ENCODE results near the gene TBC1D7. TPM values are rescaled to one million over a fixed set of nuclear protein-coding genes. Genes with fewer than 3 reads are reported as not detected.

Gene TBC1D7
- polyA plus RNA-seq, 1 of the 3 experiments (the other 2 are of a cell fraction), result 25.2 TPM

GRCh38 chr6:13315896-13316295 lies 12.4 kb downstream of the TBC1D7 start:
- no peak overlapping the region for H3K4me2 ChIP-seq
- no peaks in the 10 kb centered on the region for H3K27me3 ChIP-seq (ENCODE audit: insufficient read depth)
- H3K27ac ChIP-seq (ENCODE audit: low read depth in 2 of 2, low read length in 1 of 2), result no peak overlapping the region
- no peaks in the 10 kb centered on the region; the same call in 1 of the 2 replicates for H3K79me2 ChIP-seq (ENCODE audit: insufficient read depth)
- TF ChIP-seq MXI1 (IDR thresholded peaks at IDR 0.05; ENCODE audit: low read depth, low read length) (no peak), FOXJ3 (CRISPR knock-in tag; IDR thresholded peaks at IDR 0.05) (no peak), ELF1 (IDR thresholded peaks at IDR 0.05) (no peak), GATA2 (CRISPR knock-in tag; IDR thresholded peaks at IDR 0.05) (no peak), MAX (IDR thresholded peaks at IDR 0.05; ENCODE audit: low read depth) (no peak), EZH2phosphoT487 (IDR thresholded peaks at IDR 0.05; ENCODE audit: borderline replicate concordance, low read depth) (no peak), IRF3 (IDR thresholded peaks at IDR 0.05; ENCODE audit: low read depth, low read length) (no peak), FOSL2 (IDR thresholded peaks at IDR 0.05; ENCODE audit: borderline replicate concordance, low read depth) (no peak), EP300 (IDR thresholded peaks at IDR 0.05; ENCODE audit: borderline replicate concordance in 1 of 2, low read depth in 1 of 2, low read length in 1 of 2) (no peak), NFIC (IDR thresholded peaks at IDR 0.05; ENCODE audit: borderline replicate concordance) (no peak), GABPA (IDR thresholded peaks at IDR 0.05; ENCODE audit: low read depth) (no peak), TEAD4 (IDR thresholded peaks at IDR 0.05; ENCODE audit: borderline replicate concordance, insufficient read depth) (no peak), RAD21 (IDR thresholded peaks at IDR 0.05; ENCODE audit: low read length) (no peak), PBX3 (IDR thresholded peaks at IDR 0.05) (no peak)
- no peaks in the 10 kb centered on the region for H3F3A ChIP-seq (replicated peaks; ENCODE audit: insufficient read depth)
- H3K4me1 ChIP-seq (ENCODE audit: control insufficient read depth in 1 of 2, insufficient read depth in 2 of 2, low read depth in 1 of 2, low read length in 1 of 2), result no peaks in the 10 kb centered on the region
- WGBS (ENCODE audit: low lambda C conversion rate), result 90% methylated on average over 5 of the region's 5 CpGs
- ChIA-PET POLR2A (interaction anchor here (0.6 kb wide), 1 partner anchor 73 kb away, joined by 3 read pairs; no protein-coding TSS in a partner anchor), CTCF (no interaction called here)
- no peak overlapping the region for H3K4me3 ChIP-seq (ENCODE audit: low read depth in 2 of 2, low read length in 1 of 2)
- no peaks in the 10 kb centered on the region for H3K9me2 ChIP-seq
- H4K20me1 ChIP-seq (ENCODE audit: insufficient read depth), result no peaks in the 10 kb centered on the region
- DNase-seq, result no peak
- no peak overlapping the region for H3K9ac ChIP-seq
- H3K36me3 ChIP-seq (replicated peaks in 1 of 2; ENCODE audit: control insufficient read depth in 1 of 2, insufficient read depth in 2 of 2, low read length in 1 of 2), result peaks cover 81 to 82% of the 10 kb centered on the region in 2 experiments
- no peaks in the 10 kb centered on the region for H3K9me3 ChIP-seq
- H2AFZ ChIP-seq (ENCODE audit: low read depth), result no peak overlapping the region

- Histone ChIP-seq H3F3A (replicated peaks; ENCODE audit: insufficient read depth) (no peaks in the 10 kb centered on the region), H3K9me3 (no peaks in the 10 kb centered on the region), H4K20me1 (ENCODE audit: insufficient read depth) (no peaks in the 10 kb centered on the region), H3K4me2 (no peak overlapping the region), H3K36me3 (replicated peaks in 1 of 2; ENCODE audit: control insufficient read depth in 1 of 2, insufficient read depth in 2 of 2, low read length in 1 of 2) (peaks cover 75 to 79% of the 10 kb centered on the region in 2 experiments), H3K27me3 (ENCODE audit: insufficient read depth) (no peaks in the 10 kb centered on the region), H2AFZ (ENCODE audit: low read depth) (no peak overlapping the region), H3K4me1 (ENCODE audit: control insufficient read depth in 1 of 2, insufficient read depth in 2 of 2, low read depth in 1 of 2, low read length in 1 of 2) (no peaks in the 10 kb centered on the region), H3K27ac (ENCODE audit: low read depth in 2 of 2, low read length in 1 of 2) (no peak overlapping the region), H3K9me2 (no peaks in the 10 kb centered on the region), H3K4me3 (ENCODE audit: low read depth in 2 of 2, low read length in 1 of 2) (no peak overlapping the region), H3K79me2 (ENCODE audit: insufficient read depth) (no peaks in the 10 kb centered on the region; the same call in 1 of the 2 replicates), H3K9ac (no peak overlapping the region)
- DNase-seq, result no peak
- ChIA-PET POLR2A (no interaction called here), CTCF (interaction anchor here (1.0 to 1.7 kb wide), 4 partner anchors 16 to 416 kb away, joined by 3 to 5 read pairs (median 4); no protein-coding TSS in a partner anchor)
- TF ChIP-seq USF1 (IDR thresholded peaks at IDR 0.05; ENCODE audit: borderline replicate concordance, low read depth) (no peak), EP300 (IDR thresholded peaks at IDR 0.05; ENCODE audit: borderline replicate concordance in 1 of 2, low read depth in 1 of 2, low read length in 1 of 2) (no peak), NFIC (IDR thresholded peaks at IDR 0.05; ENCODE audit: borderline replicate concordance) (no peak), MAX (IDR thresholded peaks at IDR 0.05; ENCODE audit: low read depth) (no peak), JUND (IDR thresholded peaks at IDR 0.05) (no peak), MEF2A (IDR thresholded peaks at IDR 0.05; ENCODE audit: borderline replicate concordance, low read depth) (no peak), FOXM1 (IDR thresholded peaks at IDR 0.05; ENCODE audit: low read depth) (no peak), CTCF (IDR thresholded peaks at IDR 0.05) (no peak), SMC3 (IDR thresholded peaks at IDR 0.05; ENCODE audit: low read depth, low read length) (no peak), EZH2phosphoT487 (IDR thresholded peaks at IDR 0.05; ENCODE audit: borderline replicate concordance, low read depth) (no peak), RXRA (IDR thresholded peaks at IDR 0.05; ENCODE audit: borderline replicate concordance, low read depth) (no peak), FOXJ3 (CRISPR knock-in tag; IDR thresholded peaks at IDR 0.05) (no peak), RAD21 (IDR thresholded peaks at IDR 0.05; ENCODE audit: low read length) (no peak), GABPA (IDR thresholded peaks at IDR 0.05; ENCODE audit: low read depth) (no peak), IRF3 (IDR thresholded peaks at IDR 0.05; ENCODE audit: low read depth, low read length) (no peak), FOSL2 (IDR thresholded peaks at IDR 0.05; ENCODE audit: borderline replicate concordance, low read depth) (no peak)
These were observed 13.5 kb downstream of the TBC1D7 start for GRCh38 chr6:13314806-13315205.

All from SK-N-SH (cell line).